SK-N-SH (cell line): ENCODE measurements around the gene PAPPA2. TPM values are rescaled to one million over a fixed set of nuclear protein-coding genes. Genes with fewer than 3 reads are reported as not detected.

Experiments
- CTCF ChIA-PET: fragments of 300-600, 350-600 bp; formaldehyde crosslinking; extraction: SDS; loops from one replicate; lab custom pipeline; 2021; lab: Yijun Ruan, JAX
- POLR2A ChIA-PET: fragments of 350-600 bp; sonication (Branson Sonifier 250); formaldehyde crosslinking; extraction: SDS; loops from one replicate; lab custom pipeline; 2020; ENCODE audit warnings: antibody characterized with exemption, inconsistent platforms; lab: Yijun Ruan, JAX
- DNase-seq: peaks from one replicate; pipeline ENCODE4 v3.0.0; 2012
- H2AFZ ChIP-seq: fragments of 200-600 bp; sonication (generic); 2 replicates; pipeline ENCODE4 v1.8.1; 2016; ENCODE audit warnings: antibody characterized with exemption, mild to moderate bottlenecking, low read depth
- H3F3A ChIP-seq: fragments of 200-600 bp; sonication (generic); replicated peaks from 2 replicates; pipeline ENCODE3; 2016; ENCODE audit warnings: antibody characterized with exemption, mild to moderate bottlenecking; ENCODE audit not compliant: insufficient read depth
- H3K27ac ChIP-seq, 2 experiments: fragments of 200-500 bp in 1 of 2; fragments of 200-600 bp in 1 of 2; sonication (Bioruptor generic) in 1 of 2; sonication (generic), shearing (Covaris generic) in 1 of 2; 2 replicates each; pipeline versions ENCODE4 v1.5.1 to v1.6.1; 2014 to 2016; ENCODE audit warnings: low read depth in 2 of 2, inconsistent platforms in 1 of 2, low read length in 1 of 2, mild to moderate bottlenecking in 1 of 2, mixed read lengths in 1 of 2
- H3K27me3 ChIP-seq: fragments of 200-600 bp; sonication (generic), shearing (Covaris generic); 2 replicates; pipeline ENCODE4 v1.6.1; 2016; ENCODE audit warnings: mixed run types; ENCODE audit not compliant: insufficient read depth
- H3K36me3 ChIP-seq, 2 experiments: fragments of 200-500 bp in 1 of 2; fragments of 200-600 bp in 1 of 2; sonication (Bioruptor generic) in 1 of 2; sonication (generic) in 1 of 2; replicated peaks in 1 of 2; 2 replicates each; pipeline versions ENCODE3 to v1.5.1; 2014 to 2016; ENCODE audit warnings: low read length in 1 of 2, mild to moderate bottlenecking in 1 of 2; ENCODE audit not compliant: insufficient read depth in 2 of 2, control insufficient read depth in 1 of 2
- H3K4me1 ChIP-seq, 2 experiments: fragments of 200-500 bp in 1 of 2; fragments of 200-600 bp in 1 of 2; sonication (Bioruptor generic) in 1 of 2; sonication (generic), shearing (Covaris generic) in 1 of 2; 2 replicates each; pipeline versions ENCODE4 v1.5.1 to v1.6.1; 2014 to 2016; ENCODE audit warnings: low read depth in 1 of 2, low read length in 1 of 2, mixed run types in 1 of 2; ENCODE audit not compliant: insufficient read depth in 2 of 2, control insufficient read depth in 1 of 2
- H3K4me2 ChIP-seq: fragments of 200-600 bp; sonication (generic), shearing (Covaris generic); 2 replicates; pipeline ENCODE4 v1.6.1; 2017; ENCODE audit warnings: mixed run types
- H3K4me3 ChIP-seq, 2 experiments: fragments of 200-500 bp in 1 of 2; fragments of 200-600 bp in 1 of 2; sonication (Bioruptor generic) in 1 of 2; sonication (generic), shearing (Covaris generic) in 1 of 2; 2 replicates each; pipeline versions ENCODE4 v1.5.1 to v1.8.1; 2014 to 2016; ENCODE audit warnings: low read depth in 2 of 2, inconsistent platforms in 1 of 2, low read length in 1 of 2, mild to moderate bottlenecking in 1 of 2, mixed read lengths in 1 of 2, moderate library complexity in 1 of 2
- H3K79me2 ChIP-seq: fragments of 200-600 bp; sonication (generic); 2 replicates; pipeline ENCODE4 v1.8.1; 2017; ENCODE audit warnings: mild to moderate bottlenecking; ENCODE audit not compliant: insufficient read depth
- H3K9ac ChIP-seq: fragments of 200-600 bp; sonication (generic); 2 replicates; pipeline ENCODE4 v1.6.1; 2017; ENCODE audit warnings: mixed run types
- H3K9me2 ChIP-seq: fragments of 200-600 bp; sonication (generic); 2 replicates; pipeline ENCODE4 v1.6.1; 2017; ENCODE audit warnings: mixed run types
- H3K9me3 ChIP-seq: fragments of 200-600 bp; sonication (generic); 2 replicates; pipeline ENCODE4 v1.6.1; 2017; ENCODE audit warnings: mixed run types, mild to moderate bottlenecking, moderate library complexity
- H4K20me1 ChIP-seq: fragments of 200-600 bp; sonication (generic); 2 replicates; pipeline ENCODE4 v1.6.1; 2017; ENCODE audit warnings: mild to moderate bottlenecking, mixed run types; ENCODE audit not compliant: insufficient read depth
- CHD2 ChIP-seq: fragments of 150-350 bp; IDR thresholded peaks from 2 replicates; pipeline ENCODE4 v1.6.1; 2018; ENCODE audit warnings: low read length; ENCODE audit not compliant: partially characterized antibody
- EP300 ChIP-seq, 2 experiments: IDR thresholded peaks; 2 replicates each; pipeline versions ENCODE4 v1.4.0 to v1.6.1; 2012; ENCODE audit warnings: borderline replicate concordance in 1 of 2, low read depth in 1 of 2, low read length in 1 of 2
- EZH2phosphoT487 ChIP-seq: fragments of 200-600 bp; sonication (generic); IDR thresholded peaks from 2 replicates; pipeline ENCODE4 v1.6.1; 2017; ENCODE audit warnings: low read depth, mixed run types, mild to moderate bottlenecking, antibody characterized with exemption, moderate library complexity, borderline replicate concordance
- FOSL2 ChIP-seq: IDR thresholded peaks from 2 replicates; pipeline ENCODE4 v1.4.0; 2012; ENCODE audit warnings: low read depth, mild to moderate bottlenecking, moderate library complexity, borderline replicate concordance
- FOXJ3 ChIP-seq: sonication (generic); formaldehyde crosslinking; IDR thresholded peaks from 2 replicates; pipeline ENCODE4 v1.5.1; 2020; ENCODE audit warnings: mild to moderate bottlenecking, missing genetic modification reagents
- FOXM1 ChIP-seq: IDR thresholded peaks from 2 replicates; pipeline ENCODE4 v1.4.0; 2012; ENCODE audit warnings: low read depth, mild to moderate bottlenecking
- GATA2 ChIP-seq: sonication (generic); formaldehyde crosslinking; IDR thresholded peaks from 2 replicates; pipeline ENCODE4 v1.5.0; 2020; ENCODE audit warnings: mild to moderate bottlenecking, missing genetic modification reagents
- JUND ChIP-seq: IDR thresholded peaks from 2 replicates; pipeline ENCODE4 v1.4.0; 2012
- MAX ChIP-seq: IDR thresholded peaks from 2 replicates; pipeline ENCODE4 v1.4.0; 2012; ENCODE audit warnings: low read depth
- MEF2A ChIP-seq: IDR thresholded peaks from 2 replicates; pipeline ENCODE4 v1.4.0; 2012; ENCODE audit warnings: low read depth, borderline replicate concordance
- NFIC ChIP-seq: IDR thresholded peaks from 2 replicates; pipeline ENCODE4 v1.4.0; 2012; ENCODE audit warnings: borderline replicate concordance
- POLR2AphosphoS5 ChIP-seq: IDR thresholded peaks from 2 replicates; pipeline ENCODE4 v1.6.1; 2012; ENCODE audit warnings: low read depth, low read length
- RAD21 ChIP-seq: IDR thresholded peaks from 2 replicates; pipeline ENCODE4 v1.6.1; 2012; ENCODE audit warnings: mild to moderate bottlenecking, low read length
- RCOR1 ChIP-seq: fragments of 150-350 bp; IDR thresholded peaks from 2 replicates; pipeline ENCODE4 v1.6.1; 2017; ENCODE audit warnings: antibody characterized with exemption, low read length
- REST ChIP-seq: IDR thresholded peaks from 2 replicates; pipeline ENCODE4 v1.6.1; 2012; ENCODE audit warnings: mild to moderate bottlenecking, low read depth, low read length, moderate library complexity
- RXRA ChIP-seq: IDR thresholded peaks from 2 replicates; pipeline ENCODE4 v1.4.0; 2012; ENCODE audit warnings: low read depth, mild to moderate bottlenecking, borderline replicate concordance
- SIN3A ChIP-seq: IDR thresholded peaks from 2 replicates; pipeline ENCODE4 v1.6.1; 2012; ENCODE audit warnings: low read depth, mild to moderate bottlenecking, low read length, moderate library complexity, borderline replicate concordance
- SMC3 ChIP-seq: IDR thresholded peaks from 2 replicates; pipeline ENCODE4 v1.6.1; 2012; ENCODE audit warnings: low read depth, low read length, improper control_type of control experiment
- TAF1 ChIP-seq: IDR thresholded peaks from 2 replicates; pipeline ENCODE4 v1.6.1; 2012; ENCODE audit warnings: low read depth, mild to moderate bottlenecking, low read length, moderate library complexity, borderline replicate concordance
- TCF12 ChIP-seq: IDR thresholded peaks from 2 replicates; pipeline ENCODE4 v1.4.0; 2012
- USF1 ChIP-seq: IDR thresholded peaks from 2 replicates; pipeline ENCODE4 v1.4.0; 2012; ENCODE audit warnings: low read depth, borderline replicate concordance
- ZBTB33 ChIP-seq: IDR thresholded peaks from 2 replicates; pipeline ENCODE4 v1.4.0; 2012; ENCODE audit warnings: low read depth, borderline replicate concordance
- WGBS: methylation state at CpG from one replicate; pipeline ENCODE4 v1.1.6; 2017; ENCODE audit warnings: low lambda C conversion rate; 5-methylcytosine and 5-hydroxymethylcytosine counted together
- polyA plus RNA-seq, 3 experiments: library from polyadenylated mRNA; depleted of rRNA; stranded (reverse); fragments of >200 nt; gene quantifications; 2 replicates each; pipeline ENCODE4 v1.2.3, GENCODE V29; 2012

PAPPA2 gene
- polyA plus RNA-seq, 1 of the 3 experiments (the other 2 are of a cell fraction) = 0.02 TPM

DNA sequence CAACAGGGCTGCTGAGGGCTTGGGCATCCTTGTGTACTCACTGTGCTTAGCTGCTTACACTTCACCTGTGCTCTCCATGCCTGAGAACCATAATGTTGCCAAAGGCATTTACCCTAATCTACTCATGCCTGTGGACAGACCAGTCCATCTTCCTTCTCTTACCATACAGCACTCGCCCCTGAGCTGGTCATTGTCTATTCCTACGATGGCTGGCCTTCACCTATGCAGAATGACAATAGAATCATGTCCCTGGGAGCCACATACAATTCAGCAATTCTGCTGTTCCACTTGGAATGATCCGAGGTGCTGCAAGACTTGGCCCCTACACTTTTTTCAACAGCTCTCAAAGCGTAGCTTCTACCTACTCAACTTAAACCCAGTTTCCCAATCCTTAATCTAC is 96.5 kb downstream of the PAPPA2 start:
- Histone ChIP-seq H2AFZ (no peak overlapping the region), H3K36me3 (no peaks in the 10 kb centered on the region), H3K9ac (no peak overlapping the region), H3K4me1 (no peaks in the 10 kb centered on the region), H3K4me2 (no peak overlapping the region), H3K9me3 (no peaks in the 10 kb centered on the region), H3F3A (no peaks in the 10 kb centered on the region), H3K4me3 (no peak overlapping the region; a peak in 1 of 4 replicates), H3K79me2 (no peaks in the 10 kb centered on the region), H3K9me2 (no peaks in the 10 kb centered on the region), H3K27ac (no peak overlapping the region)
- ChIA-PET POLR2A (no interaction called here), CTCF (interaction anchor here (0.6 to 7.4 kb wide), 53 partner anchors 8 to 1404 kb away, joined by 3 to 147 read pairs (median 6); no protein-coding TSS in a partner anchor)
- 8% methylated on average over 4 of the region's 4 CpGs for WGBS
- DNase-seq = no peak
- TF ChIP-seq GATA2 = no peak
- TF ChIP-seq JUND = no peak
- no peak for TF ChIP-seq ZBTB33
- no peak for TF ChIP-seq FOXM1
- TF ChIP-seq CHD2 = no peak
- no peak for TF ChIP-seq NFIC
- TF ChIP-seq EZH2phosphoT487 = no peak
- TF ChIP-seq RXRA = no peak
- no peak for TF ChIP-seq MEF2A
- no peak for TF ChIP-seq FOSL2
- no peak for TF ChIP-seq TAF1
- no peak for TF ChIP-seq FOXJ3 (CRISPR knock-in tag)
- TF ChIP-seq EP300 (IDR thresholded peaks at IDR 0.05; ENCODE audit: borderline replicate concordance in 1 of 2, low read depth in 1 of 2, low read length in 1 of 2) = no peak
- TF ChIP-seq, all 33 proteins: peak for 0
- Histone ChIP-seq H3K27me3 (no peaks in the 10 kb centered on the region), H4K20me1 (no peaks in the 10 kb centered on the region)

DNA sequence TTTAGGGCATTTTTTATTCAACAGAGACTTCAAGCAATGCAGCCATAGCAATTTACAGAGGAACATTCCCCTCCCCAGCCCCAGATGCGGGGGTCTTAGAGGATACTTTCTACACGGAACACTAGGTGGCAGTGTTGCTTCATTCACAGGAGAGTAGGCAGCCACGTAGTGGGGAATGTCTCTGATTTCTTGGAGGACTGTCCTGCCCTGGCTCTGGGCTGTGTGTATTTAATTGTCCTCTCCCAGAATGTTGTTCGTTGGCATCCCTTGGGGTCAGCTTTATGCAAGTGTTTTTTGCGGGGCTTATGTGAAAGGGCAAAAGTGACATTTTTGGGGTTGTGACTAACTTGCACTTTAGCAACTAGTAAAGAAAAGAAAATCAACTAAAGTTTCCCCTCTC is 96.9 kb downstream of the PAPPA2 start:
- 3% methylated on average over 5 of the region's 5 CpGs for WGBS
- peak; percentile 77 for DNase-seq
- Histone ChIP-seq H3K4me2 (no peak overlapping the region), H2AFZ (no peak overlapping the region), H3K27me3 (no peaks in the 10 kb centered on the region), H3K4me3 (no peak overlapping the region; a peak in 1 of 4 replicates), H3K9me3 (no peaks in the 10 kb centered on the region), H3K79me2 (no peaks in the 10 kb centered on the region), H3K4me1 (no peaks in the 10 kb centered on the region), H3F3A (no peaks in the 10 kb centered on the region), H4K20me1 (no peaks in the 10 kb centered on the region), H3K27ac (no peak overlapping the region), H3K9ac (no peak overlapping the region), H3K36me3 (no peaks in the 10 kb centered on the region), H3K9me2 (no peaks in the 10 kb centered on the region)
- ChIA-PET CTCF (interaction anchor here (0.6 to 7.4 kb wide), 66 partner anchors 8 to 1405 kb away, joined by 3 to 147 read pairs (median 4); no protein-coding TSS in a partner anchor), POLR2A (no interaction called here)
- TF ChIP-seq CHD2 = no peak
- TF ChIP-seq MEF2A = no peak
- TF ChIP-seq FOSL2 = no peak
- TF ChIP-seq RXRA = no peak
- TF ChIP-seq USF1 = no peak
- no peak for TF ChIP-seq NFIC
- TF ChIP-seq MAX = no peak
- no peak for TF ChIP-seq TCF12
- TF ChIP-seq FOXJ3 (CRISPR knock-in tag) = no peak
- no peak for TF ChIP-seq RCOR1
- TF ChIP-seq POLR2AphosphoS5 = no peak
- peak; percentile 88 for TF ChIP-seq SMC3
- no peak for TF ChIP-seq SIN3A
- no peak for TF ChIP-seq REST
- peak; percentile 98 for TF ChIP-seq RAD21
